CD4-positive, alpha-beta T cell treated with Interferon gamma for 1 hour (primary cell): Measurements from ENCODE around the gene NAA11.

Experiments used
- DNase-seq: peaks from one replicate; pipeline ENCODE4 v3.0.0-alpha.2; 2020

The NAA11 gene

GRCh38 chr4:79325864-79326328 is at the start of gene NAA11:
TSS of gene NAA11 (minus strand) at chr4:79326061. CDS start at chr4:79325877, 184 bp downstream.
- no peak for DNase-seq

GRCh38 chr4:79370026-79370425 is 44.2 kb upstream of the NAA11 start:
- DNase-seq = no peak

- DNase-seq = no peak
Measured at GRCh38 chr4:79367096-79367495, 41.2 kb upstream of the NAA11 start.

- DNase-seq = no peak
Measured at GRCh38 chr4:79366422-79366821, 40.6 kb upstream of the NAA11 start.

- no peak for DNase-seq
Measured at GRCh38 chr4:79364061-79364460, 38.2 kb upstream of the NAA11 start.

- no peak for DNase-seq
Measured at GRCh38 chr4:79362626-79363025, 36.8 kb upstream of the NAA11 start.

GRCh38 chr4:79360006-79360405 is 34.1 kb upstream of the NAA11 start:
- DNase-seq = no peak

GRCh38 chr4:79358438-79358837 is 32.6 kb upstream of the NAA11 start:
- DNase-seq = no peak

GRCh38 chr4:79357365-79357764 is 31.5 kb upstream of the NAA11 start:
- DNase-seq = no peak

- DNase-seq = no peak
Measured at GRCh38 chr4:79353075-79353474, 27.2 kb upstream of the NAA11 start.

- DNase-seq = no peak
Measured at GRCh38 chr4:79348405-79348804, 22.5 kb upstream of the NAA11 start.

GRCh38 chr4:79341893-79342653 is 16.2 kb upstream of the NAA11 start:
- DNase-seq = no peak

GRCh38 chr4:79340568-79340967 is 14.7 kb upstream of the NAA11 start:
- DNase-seq = no peak

- DNase-seq = no peak
Measured at GRCh38 chr4:79338148-79338547, 12.3 kb upstream of the NAA11 start.

GRCh38 chr4:79334783-79335182 is 8.9 kb upstream of the NAA11 start:
- DNase-seq = no peak

GRCh38 chr4:79334341-79334740 is 8.5 kb upstream of the NAA11 start:
- no peak for DNase-seq

GRCh38 chr4:79331126-79331876 is 5.4 kb upstream of the NAA11 start:
- no peak for DNase-seq

- no peak for DNase-seq
Measured at GRCh38 chr4:79330720-79331119, 4.9 kb upstream of the NAA11 start.

- DNase-seq = no peak
Measured at GRCh38 chr4:79325436-79325835, 425 bp downstream of the NAA11 start.

GRCh38 chr4:79319975-79320374 is 5.9 kb downstream of the NAA11 start:
- DNase-seq = no peak

GRCh38 chr4:79317711-79318110 is 8.2 kb downstream of the NAA11 start:
- no peak for DNase-seq

GRCh38 chr4:79315891-79316290 is 10.0 kb downstream of the NAA11 start:
- no peak for DNase-seq

GRCh38 chr4:79311279-79311678 is 14.6 kb downstream of the NAA11 start:
- no peak for DNase-seq

- no peak for DNase-seq
Measured at GRCh38 chr4:79308971-79309370, 16.9 kb downstream of the NAA11 start.
